ENCODE measurements around the gene RBP5. TPM values are rescaled to one million over a fixed set of nuclear protein-coding genes. Genes with fewer than 3 reads are reported as not detected.

RBP5 gene
- total and polyA plus RNA-seq, 10 donors: 55.5 to 170 (median 105) TPM

DNA sequence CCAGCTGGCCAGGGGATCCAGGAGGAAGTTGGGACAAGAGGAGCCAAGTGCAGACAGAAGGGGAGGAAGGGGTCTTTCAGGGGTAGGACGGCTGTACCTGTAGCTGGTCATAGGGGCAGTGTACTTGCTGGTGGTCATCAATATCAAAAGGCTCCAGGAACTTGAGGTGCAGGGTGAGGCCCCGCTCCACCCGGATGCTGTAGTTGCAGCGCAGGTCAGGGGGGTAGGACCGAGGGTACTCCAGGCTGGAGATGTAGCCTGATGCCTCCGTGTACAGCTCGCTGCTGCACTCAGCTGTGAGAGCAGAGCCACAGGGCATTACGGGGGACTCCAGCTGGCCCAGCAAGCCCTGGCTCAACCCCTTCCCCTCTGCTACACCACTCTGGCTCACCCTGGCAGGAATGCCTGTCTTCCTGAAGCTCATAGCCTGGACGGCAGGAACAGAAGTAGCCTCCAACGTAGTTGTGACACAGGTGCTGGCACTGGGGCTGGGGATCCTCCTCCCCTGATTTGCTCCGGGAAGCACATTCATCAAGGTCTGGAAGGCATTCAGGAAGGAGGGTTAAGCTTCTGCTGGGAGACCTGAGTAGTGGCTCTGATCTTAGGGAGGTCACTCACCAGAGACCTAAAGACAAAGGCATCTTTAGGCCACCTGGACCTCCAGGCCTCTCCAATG is 39.4 kb downstream of the RBP5 start:
- intact Hi-C loops (cut with DNase I; ENCODE audit: low total_unique reads): no loop called here
- H3K4me3 ChIP-seq: peak overlapping the region in 1 of 8 donors; percentile 71
- H3K9me3 ChIP-seq: no peaks in the 10 kb centered on the region
- peaks cover 0 to 56% (median 6%) of the 10 kb centered on the region in 6 donors for H3K36me3 ChIP-seq
- H3K27ac ChIP-seq: peak overlapping the region in 4 of 8 donors; percentile 74 to 82 (median 78)
- no peak for DNase-seq
- H3K27me3 ChIP-seq (replicated peaks in 1 of 7): no peaks in the 10 kb centered on the region
- WGBS, 5 donors: 73 to 93% (median 88%) methylated on average over 10 to 11 of the region's 11 CpGs
- H3K4me1 ChIP-seq: peaks cover 0 to 45% (median 22%) of the 10 kb centered on the region in 6 donors
- TF ChIP-seq POLR2A (IDR thresholded peaks at IDR 0.05) (no peak), POLR2AphosphoS5 (IDR thresholded peaks at IDR 0.05) (peak in 1 of 3 donors; percentile 24)
- TF ChIP-seq, protein P1, sequence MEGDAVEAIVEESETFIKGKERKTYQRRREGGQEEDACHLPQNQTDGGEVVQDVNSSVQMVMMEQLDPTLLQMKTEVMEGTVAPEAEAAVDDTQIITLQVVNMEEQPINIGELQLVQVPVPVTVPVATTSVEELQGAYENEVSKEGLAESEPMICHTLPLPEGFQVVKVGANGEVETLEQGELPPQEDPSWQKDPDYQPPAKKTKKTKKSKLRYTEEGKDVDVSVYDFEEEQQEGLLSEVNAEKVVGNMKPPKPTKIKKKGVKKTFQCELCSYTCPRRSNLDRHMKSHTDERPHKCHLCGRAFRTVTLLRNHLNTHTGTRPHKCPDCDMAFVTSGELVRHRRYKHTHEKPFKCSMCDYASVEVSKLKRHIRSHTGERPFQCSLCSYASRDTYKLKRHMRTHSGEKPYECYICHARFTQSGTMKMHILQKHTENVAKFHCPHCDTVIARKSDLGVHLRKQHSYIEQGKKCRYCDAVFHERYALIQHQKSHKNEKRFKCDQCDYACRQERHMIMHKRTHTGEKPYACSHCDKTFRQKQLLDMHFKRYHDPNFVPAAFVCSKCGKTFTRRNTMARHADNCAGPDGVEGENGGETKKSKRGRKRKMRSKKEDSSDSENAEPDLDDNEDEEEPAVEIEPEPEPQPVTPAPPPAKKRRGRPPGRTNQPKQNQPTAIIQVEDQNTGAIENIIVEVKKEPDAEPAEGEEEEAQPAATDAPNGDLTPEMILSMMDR (IDR thresholded peaks at IDR 0.05 in 8 of 11, conservative IDR thresholded peaks at IDR 0.05 in 3 of 11): no peak

DNA sequence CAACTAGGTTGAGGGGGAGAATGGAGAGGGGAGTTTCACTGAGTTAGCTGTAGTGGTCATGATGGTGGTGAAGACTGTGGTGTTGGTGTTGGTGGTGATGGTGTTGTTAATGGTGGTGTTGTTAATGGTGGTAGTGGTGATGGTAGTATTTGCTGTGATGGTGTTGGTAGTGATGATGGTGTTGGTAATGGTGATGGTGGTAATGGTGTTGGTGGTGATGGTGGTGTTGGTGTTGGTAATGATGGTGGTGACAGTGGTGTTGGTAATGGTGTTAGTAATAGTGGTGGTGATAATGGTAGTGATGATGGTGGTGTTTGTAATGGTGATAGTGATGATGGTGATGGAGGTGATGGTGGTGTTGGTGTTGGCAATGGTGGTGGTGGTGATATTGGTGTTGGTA is 45.6 kb downstream of the RBP5 start:
- no peak for DNase-seq
- H3K4me3 ChIP-seq: no peak overlapping the region
- TF ChIP-seq, protein P1 (IDR thresholded peaks at IDR 0.05 in 8 of 11, conservative IDR thresholded peaks at IDR 0.05 in 3 of 11): no peak
- TF ChIP-seq POLR2AphosphoS5 (IDR thresholded peaks at IDR 0.05) (no peak), POLR2A (IDR thresholded peaks at IDR 0.05) (no peak)
- no peaks in the 10 kb centered on the region for H3K27me3 ChIP-seq (replicated peaks in 1 of 7)
- intact Hi-C loops (cut with DNase I; ENCODE audit: low total_unique reads): no loop called here
- H3K4me1 ChIP-seq: peaks cover 0 to 9% (median 0%) of the 10 kb centered on the region in 6 donors
- H3K9me3 ChIP-seq: no peaks in the 10 kb centered on the region
- no peak overlapping the region for H3K27ac ChIP-seq
- H3K36me3 ChIP-seq: peaks cover 0 to 70% (median 8%) of the 10 kb centered on the region in 6 donors

DNA sequence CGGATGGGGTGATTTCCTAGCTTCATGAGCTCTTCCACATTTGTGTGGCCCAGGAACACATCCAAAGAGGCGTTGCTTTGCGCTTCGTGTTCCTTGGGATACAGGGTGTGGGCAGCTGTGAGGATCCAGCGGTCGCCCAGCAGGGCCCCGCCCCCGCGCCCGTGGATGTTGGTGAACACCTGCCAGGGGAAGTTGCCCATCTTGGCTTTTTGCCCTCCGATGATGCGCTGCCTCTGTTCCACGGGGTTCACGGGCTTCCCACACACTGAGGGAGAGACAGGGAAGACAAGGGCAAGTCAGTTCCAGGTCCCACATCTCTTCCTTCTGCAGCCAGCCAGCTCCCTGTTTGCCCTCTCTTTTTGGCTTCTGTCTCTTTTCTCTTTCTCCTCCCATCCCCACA is 47.7 kb downstream of the RBP5 start:
- intact Hi-C loops (cut with DNase I; ENCODE audit: low total_unique reads): no loop called here
- no peak for TF ChIP-seq POLR2A (IDR thresholded peaks at IDR 0.05)
- no peak for TF ChIP-seq POLR2AphosphoS5 (IDR thresholded peaks at IDR 0.05)
- TF ChIP-seq, protein P1 (IDR thresholded peaks at IDR 0.05 in 8 of 11, conservative IDR thresholded peaks at IDR 0.05 in 3 of 11): no peak
- Histone ChIP-seq H3K27ac (peak overlapping the region in 2 of 8 donors; percentile 4 to 11), H3K27me3 (replicated peaks in 1 of 7) (no peaks in the 10 kb centered on the region), H3K4me1 (peaks cover 0 to 9% (median 0%) of the 10 kb centered on the region in 6 donors), H3K9me3 (no peaks in the 10 kb centered on the region), H3K4me3 (no peak overlapping the region), H3K36me3 (peaks cover 0 to 49% (median 6%) of the 10 kb centered on the region in 6 donors)
- DNase-seq: no peak
- 82 to 92% (median 86%) methylated on average over 11 to 14 of the region's 14 CpGs for WGBS, 5 donors

DNA sequence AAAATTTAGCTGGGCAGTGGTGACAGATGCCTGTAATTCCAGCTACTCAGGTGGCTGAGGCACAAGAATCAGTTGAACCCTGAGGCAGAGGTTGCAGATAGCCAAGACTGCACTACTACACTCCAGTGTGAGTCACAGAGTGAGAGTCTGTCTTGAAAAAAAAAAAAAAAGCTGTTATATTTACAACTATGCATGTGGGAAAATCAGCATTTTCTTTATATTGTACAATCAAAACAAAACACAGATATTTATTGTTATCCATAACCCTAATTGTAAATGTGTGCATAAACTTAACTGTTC is 48.9 kb downstream of the RBP5 start:
- Histone ChIP-seq H3K4me3 (no peak overlapping the region), H3K27me3 (replicated peaks in 1 of 7) (no peaks in the 10 kb centered on the region), H3K4me1 (peaks cover 0 to 9% (median 0%) of the 10 kb centered on the region in 6 donors), H3K36me3 (peaks cover 0 to 37% (median 6%) of the 10 kb centered on the region in 6 donors), H3K27ac (peak overlapping the region in 6 of 8 donors; percentile 7 to 65 (median 53)), H3K9me3 (no peaks in the 10 kb centered on the region)
- DNase-seq: no peak
- TF ChIP-seq POLR2A (IDR thresholded peaks at IDR 0.05): no peak
- TF ChIP-seq, protein P1 (IDR thresholded peaks at IDR 0.05 in 8 of 11, conservative IDR thresholded peaks at IDR 0.05 in 3 of 11): no peak
- TF ChIP-seq POLR2AphosphoS5 (IDR thresholded peaks at IDR 0.05): no peak
- intact Hi-C loops (cut with DNase I; ENCODE audit: low total_unique reads): no loop called here

Data from spleen (tissue), 11 donors.